Measurements from ENCODE around the gene PRKG1.

DNA sequence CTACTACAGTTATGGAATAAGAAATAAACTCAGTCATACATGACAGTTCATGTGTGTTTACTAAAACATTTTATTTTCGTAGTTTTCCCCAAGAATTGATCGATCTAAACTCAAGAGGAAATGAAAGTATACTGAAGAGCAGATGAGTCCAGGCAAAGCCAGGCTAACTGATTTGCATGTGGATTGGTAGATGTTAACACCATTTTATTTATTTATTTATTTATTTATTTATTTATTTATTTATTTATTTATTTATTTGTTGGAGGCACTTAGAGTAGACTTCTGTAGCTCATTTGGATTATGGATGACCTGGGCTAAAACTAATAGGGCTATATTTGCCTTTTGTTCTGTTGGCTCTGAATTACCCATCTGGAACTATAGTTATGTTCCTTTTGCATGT lies 1171.3 kb downstream of the PRKG1 start:
- TF ChIP-seq, protein P1, sequence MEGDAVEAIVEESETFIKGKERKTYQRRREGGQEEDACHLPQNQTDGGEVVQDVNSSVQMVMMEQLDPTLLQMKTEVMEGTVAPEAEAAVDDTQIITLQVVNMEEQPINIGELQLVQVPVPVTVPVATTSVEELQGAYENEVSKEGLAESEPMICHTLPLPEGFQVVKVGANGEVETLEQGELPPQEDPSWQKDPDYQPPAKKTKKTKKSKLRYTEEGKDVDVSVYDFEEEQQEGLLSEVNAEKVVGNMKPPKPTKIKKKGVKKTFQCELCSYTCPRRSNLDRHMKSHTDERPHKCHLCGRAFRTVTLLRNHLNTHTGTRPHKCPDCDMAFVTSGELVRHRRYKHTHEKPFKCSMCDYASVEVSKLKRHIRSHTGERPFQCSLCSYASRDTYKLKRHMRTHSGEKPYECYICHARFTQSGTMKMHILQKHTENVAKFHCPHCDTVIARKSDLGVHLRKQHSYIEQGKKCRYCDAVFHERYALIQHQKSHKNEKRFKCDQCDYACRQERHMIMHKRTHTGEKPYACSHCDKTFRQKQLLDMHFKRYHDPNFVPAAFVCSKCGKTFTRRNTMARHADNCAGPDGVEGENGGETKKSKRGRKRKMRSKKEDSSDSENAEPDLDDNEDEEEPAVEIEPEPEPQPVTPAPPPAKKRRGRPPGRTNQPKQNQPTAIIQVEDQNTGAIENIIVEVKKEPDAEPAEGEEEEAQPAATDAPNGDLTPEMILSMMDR (conservative IDR thresholded peaks at IDR 0.05; ENCODE audit: low read length), result no peak
- TF ChIP-seq EZH2phosphoT487 (IDR thresholded peaks at IDR 0.05; ENCODE audit: borderline replicate concordance), result no peak

All from Loucy (cell line).